ENCODE data around the gene PUSL1.

The PUSL1 gene

GRCh38 chr1:1304331-1305299, 3.8 kb upstream of the PUSL1 start:
- TF ChIP-seq CTCF (IDR thresholded peaks at IDR 0.05; ENCODE audit: low read depth, low read length, poor library complexity, severe bottlenecking) (no peak), EZH2phosphoT487 (IDR thresholded peaks at IDR 0.05; ENCODE audit: borderline replicate concordance, low read length) (no peak)
- peak overlapping the region; percentile 55 for H3K27ac ChIP-seq (ENCODE audit: low read depth, low read length)

GRCh38 chr1:1305300-1306069, 2.9 kb upstream of the PUSL1 start:
- peak overlapping the region; percentile 84 for H3K4me2 ChIP-seq (ENCODE audit: low read length)
- no peaks in the 10 kb centered on the region for H3K9me3 ChIP-seq (ENCODE audit: control insufficient read depth, insufficient read depth, low read length)
- peaks cover 13% of the 10 kb centered on the region for H3K36me3 ChIP-seq (ENCODE audit: control insufficient read depth, low read length)
- peaks cover 36% of the 10 kb centered on the region for H3K4me1 ChIP-seq (ENCODE audit: control insufficient read depth, low read length)
- H3K27me3 ChIP-seq (ENCODE audit: control insufficient read depth, low read length), result no peaks in the 10 kb centered on the region
- no peaks in the 10 kb centered on the region for H4K20me1 ChIP-seq (ENCODE audit: control insufficient read depth, insufficient read depth, low read depth, low read length)
- peak overlapping the region; percentile 79 for H3K4me3 ChIP-seq (ENCODE audit: low read length)
- H3K27ac ChIP-seq (ENCODE audit: low read depth, low read length), result peak overlapping the region; percentile 55
- no peaks in the 10 kb centered on the region for H3K9me2 ChIP-seq (replicated peaks; ENCODE audit: control insufficient read depth, low read length)
- H3K79me2 ChIP-seq (ENCODE audit: control insufficient read depth, low read length), result peaks cover 40% of the 10 kb centered on the region
- TF ChIP-seq CTCF (IDR thresholded peaks at IDR 0.05; ENCODE audit: low read depth, low read length, poor library complexity, severe bottlenecking) (peak; percentile 46), EZH2phosphoT487 (IDR thresholded peaks at IDR 0.05; ENCODE audit: borderline replicate concordance, low read length) (no peak)
- H3F3A ChIP-seq (ENCODE audit: control insufficient read depth, insufficient read depth), result no peaks in the 10 kb centered on the region

More at GRCh38 chr1:1304331-1305299, 3.8 kb upstream of the PUSL1 start:
- Histone ChIP-seq H3K27me3 (ENCODE audit: control insufficient read depth, low read length) (no peaks in the 10 kb centered on the region), H4K20me1 (ENCODE audit: control insufficient read depth, insufficient read depth, low read depth, low read length) (no peaks in the 10 kb centered on the region), H3F3A (ENCODE audit: control insufficient read depth, insufficient read depth) (no peaks in the 10 kb centered on the region), H3K36me3 (ENCODE audit: control insufficient read depth, low read length) (peaks cover 4% of the 10 kb centered on the region), H3K9me3 (ENCODE audit: control insufficient read depth, insufficient read depth, low read length) (no peaks in the 10 kb centered on the region), H3K79me2 (ENCODE audit: control insufficient read depth, low read length) (peaks cover 31% of the 10 kb centered on the region), H3K4me2 (ENCODE audit: low read length) (peak overlapping the region; percentile 84), H3K4me1 (ENCODE audit: control insufficient read depth, low read length) (peaks cover 31% of the 10 kb centered on the region), H3K9me2 (replicated peaks; ENCODE audit: control insufficient read depth, low read length) (no peaks in the 10 kb centered on the region), H3K4me3 (ENCODE audit: low read length) (peak overlapping the region; percentile 79)

- H3K27ac ChIP-seq (ENCODE audit: low read depth, low read length), result peak overlapping the region; percentile 55
- H3K79me2 ChIP-seq (ENCODE audit: control insufficient read depth, low read length), result peaks cover 40% of the 10 kb centered on the region
- TF ChIP-seq CTCF (IDR thresholded peaks at IDR 0.05; ENCODE audit: low read depth, low read length, poor library complexity, severe bottlenecking), result peak; percentile 44
- TF ChIP-seq EZH2phosphoT487 (IDR thresholded peaks at IDR 0.05; ENCODE audit: borderline replicate concordance, low read length), result no peak
- H3K4me1 ChIP-seq (ENCODE audit: control insufficient read depth, low read length), result peaks cover 36% of the 10 kb centered on the region
- H3K36me3 ChIP-seq (ENCODE audit: control insufficient read depth, low read length), result peaks cover 20% of the 10 kb centered on the region
- H3K27me3 ChIP-seq (ENCODE audit: control insufficient read depth, low read length), result no peaks in the 10 kb centered on the region
- no peaks in the 10 kb centered on the region for H4K20me1 ChIP-seq (ENCODE audit: control insufficient read depth, insufficient read depth, low read depth, low read length)
- peak overlapping the region; percentile 84 for H3K4me2 ChIP-seq (ENCODE audit: low read length)
- H3K9me2 ChIP-seq (replicated peaks; ENCODE audit: control insufficient read depth, low read length), result no peaks in the 10 kb centered on the region
- no peaks in the 10 kb centered on the region for H3F3A ChIP-seq (ENCODE audit: control insufficient read depth, insufficient read depth)
- no peaks in the 10 kb centered on the region for H3K9me3 ChIP-seq (ENCODE audit: control insufficient read depth, insufficient read depth, low read length)
- H3K4me3 ChIP-seq (ENCODE audit: low read length), result peak overlapping the region; percentile 79
Observed at GRCh38 chr1:1306070-1306660, 2.2 kb upstream of the PUSL1 start.

All from DOHH2 (cell line).